Prostate gland (tissue), 2 donors: ENCODE results near the gene SRRM3.
"Not testable (repeated sequence)": the region's sequence is repeated elsewhere in the genome, so short reads cannot be mapped to it uniquely, and the experiment has no call there.

Experiments used
- POLR2A ChIP-seq: fragments of 450-650 bp; IDR thresholded peaks from one replicate; pipeline ENCODE4 v1.6.1; 2016; ENCODE audit warnings: antibody characterized with exemption, mild to moderate bottlenecking
- TF ChIP-seq, protein P1 (sequence below), 4 experiments: fragments of 200-600 bp in 2 of 4; fragments of 450-650 bp in 2 of 4; sonication (generic) in 2 of 4; IDR thresholded peaks; 1 replicate in 3 of 4; 2 replicates in 1 of 4; pipeline ENCODE4 v1.5.1; 2016 to 2019; ENCODE audit warnings: antibody characterized with exemption in 4 of 4, mild to moderate bottlenecking in 2 of 4, moderate library complexity in 2 of 4

GRCh38 chr7:76290847-76291350 is 89.2 kb downstream of the SRRM3 start:
- TF ChIP-seq, protein P1, sequence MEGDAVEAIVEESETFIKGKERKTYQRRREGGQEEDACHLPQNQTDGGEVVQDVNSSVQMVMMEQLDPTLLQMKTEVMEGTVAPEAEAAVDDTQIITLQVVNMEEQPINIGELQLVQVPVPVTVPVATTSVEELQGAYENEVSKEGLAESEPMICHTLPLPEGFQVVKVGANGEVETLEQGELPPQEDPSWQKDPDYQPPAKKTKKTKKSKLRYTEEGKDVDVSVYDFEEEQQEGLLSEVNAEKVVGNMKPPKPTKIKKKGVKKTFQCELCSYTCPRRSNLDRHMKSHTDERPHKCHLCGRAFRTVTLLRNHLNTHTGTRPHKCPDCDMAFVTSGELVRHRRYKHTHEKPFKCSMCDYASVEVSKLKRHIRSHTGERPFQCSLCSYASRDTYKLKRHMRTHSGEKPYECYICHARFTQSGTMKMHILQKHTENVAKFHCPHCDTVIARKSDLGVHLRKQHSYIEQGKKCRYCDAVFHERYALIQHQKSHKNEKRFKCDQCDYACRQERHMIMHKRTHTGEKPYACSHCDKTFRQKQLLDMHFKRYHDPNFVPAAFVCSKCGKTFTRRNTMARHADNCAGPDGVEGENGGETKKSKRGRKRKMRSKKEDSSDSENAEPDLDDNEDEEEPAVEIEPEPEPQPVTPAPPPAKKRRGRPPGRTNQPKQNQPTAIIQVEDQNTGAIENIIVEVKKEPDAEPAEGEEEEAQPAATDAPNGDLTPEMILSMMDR (IDR thresholded peaks at IDR 0.05): not testable (repeated sequence)
- not testable (repeated sequence) for TF ChIP-seq POLR2A
